Endometrial microvascular endothelial cells (primary cell): ENCODE results near the gene CUL2. TPM values are rescaled to one million over a fixed set of nuclear protein-coding genes. Genes with fewer than 3 reads are reported as not detected.

Source experiments
- in situ Hi-C: cut with HindIII; loops from 2 replicates; pipeline ENCODE4 v1.10.0; 2017; ENCODE audit warnings: low sequenced_read_pairs, low pct_unique_long_range_greater_than_20kb; ENCODE audit errors: inconsistent ontology term
- total RNA-seq: library from RNA; depleted of rRNA; stranded (reverse); fragments of >200 nt; gene quantifications from one replicate; pipeline ENCODE4 v1.2.3, GENCODE V29; 2015; ENCODE audit errors: inconsistent ontology term

CUL2 gene
- total RNA-seq, 1 donor from 2014 or later = 37.5 TPM

DNA sequence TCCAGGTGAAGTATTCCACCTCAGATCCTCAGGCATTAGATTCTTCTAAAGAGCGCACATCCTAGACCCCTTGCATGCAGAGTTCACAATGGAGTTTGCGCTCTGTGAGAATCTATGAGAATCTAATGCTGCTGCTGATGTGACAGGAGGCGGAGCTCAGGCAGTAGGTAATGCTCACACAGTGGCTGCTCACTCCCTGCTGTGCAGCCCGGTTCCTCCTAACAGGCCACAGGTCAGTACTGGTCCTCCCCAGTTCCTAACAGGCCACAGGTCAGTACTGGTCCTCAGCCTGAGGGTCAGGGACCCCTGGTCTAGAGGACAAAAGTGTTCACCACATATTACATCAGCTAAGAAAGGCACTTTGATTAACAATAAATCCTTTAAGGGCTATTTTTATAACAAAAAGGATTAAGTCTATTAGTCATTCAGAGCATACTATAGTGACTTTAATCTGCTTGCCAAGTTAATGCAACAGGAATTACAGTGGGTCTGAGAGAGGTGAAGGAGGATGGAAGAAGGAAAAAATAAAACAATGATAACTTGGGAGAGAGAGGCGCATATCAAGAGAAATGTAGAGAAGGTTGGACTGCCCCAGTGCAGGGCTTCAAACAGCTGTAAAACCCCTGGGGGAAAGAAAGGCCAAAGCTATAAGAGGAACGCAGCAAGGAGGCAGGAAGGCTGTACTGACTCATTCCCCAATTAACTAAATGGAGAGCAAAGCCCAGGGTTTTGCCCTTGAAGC lies 49.2 kb downstream of the CUL2 start:
- in situ Hi-C loops = no loop called here

DNA sequence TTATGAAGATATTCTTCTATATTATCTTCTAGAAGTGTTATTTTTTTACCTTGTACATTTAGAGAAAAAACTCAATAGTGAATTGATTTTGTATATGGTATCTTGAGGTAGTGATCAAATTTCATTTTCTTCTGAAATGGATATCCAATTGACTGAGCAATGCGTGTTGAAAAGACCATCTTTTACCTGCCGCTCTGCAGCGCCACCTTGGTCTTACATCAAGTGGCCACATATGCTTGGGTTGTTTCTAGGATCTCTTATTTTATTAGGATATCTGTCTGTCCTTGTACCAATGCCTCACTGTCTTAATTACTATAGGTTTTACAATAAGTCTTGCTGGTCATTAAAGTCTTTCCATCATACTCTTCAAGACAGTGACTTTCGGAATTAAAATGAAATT lies 53.0 kb downstream of the CUL2 start:
- in situ Hi-C loops = no loop called here

DNA sequence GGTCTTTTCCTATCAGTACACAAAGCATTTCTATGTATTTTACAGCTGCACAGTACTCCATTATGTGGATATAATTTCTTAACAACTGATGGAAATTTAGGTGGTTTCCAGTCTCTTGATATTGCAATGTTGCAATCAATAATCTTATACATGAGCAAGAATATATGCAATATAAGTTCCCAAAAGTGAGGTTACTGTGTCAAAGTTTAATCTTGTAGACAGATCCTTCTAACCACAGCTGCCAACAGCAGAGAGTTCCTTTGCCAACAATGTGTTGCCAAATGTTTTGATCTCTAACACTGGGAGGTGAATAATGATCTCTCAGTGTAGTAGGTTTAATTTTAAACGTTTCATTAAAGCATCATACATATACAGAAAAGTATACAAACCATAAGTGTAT lies 54.5 kb downstream of the CUL2 start:
- in situ Hi-C loops = no loop called here

DNA sequence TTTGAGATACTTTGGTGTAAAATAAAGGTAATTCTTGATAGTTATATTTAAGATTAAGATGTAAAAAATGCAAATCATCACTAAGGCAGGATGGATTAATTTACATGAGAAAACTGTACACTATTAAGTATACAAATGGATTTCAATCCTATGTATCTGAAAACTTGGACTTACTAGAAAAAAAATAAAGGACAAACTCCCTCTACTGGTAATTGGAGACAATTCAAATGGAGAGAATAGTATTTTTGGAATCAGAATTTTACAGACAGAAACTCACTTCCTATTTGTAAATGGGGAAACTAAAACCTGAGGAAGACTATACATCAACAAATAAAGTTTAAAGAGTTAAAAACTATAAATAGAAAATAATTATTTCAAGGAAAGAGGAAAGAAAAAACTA lies 62.6 kb downstream of the CUL2 start:
- in situ Hi-C loops = no loop called here

DNA sequence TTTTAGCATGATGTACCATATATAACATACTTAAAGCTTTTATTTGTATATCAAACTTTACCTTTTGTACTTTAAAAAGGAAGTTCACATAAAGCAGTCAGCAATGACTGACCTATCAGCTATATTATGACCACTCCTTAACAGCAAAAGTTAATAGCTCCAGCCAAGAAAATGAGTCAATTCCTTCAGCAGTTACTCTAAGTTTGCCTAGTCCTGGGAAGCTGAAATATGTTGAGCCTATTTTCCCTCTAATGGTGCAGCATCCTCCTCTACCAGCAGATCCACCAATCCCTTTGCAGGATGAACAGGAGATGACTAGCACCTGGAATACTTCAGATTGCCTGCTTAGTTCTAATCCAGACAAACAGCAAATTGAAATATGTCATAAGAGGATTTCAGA lies 64.2 kb downstream of the CUL2 start:
- in situ Hi-C loops = no loop called here

DNA sequence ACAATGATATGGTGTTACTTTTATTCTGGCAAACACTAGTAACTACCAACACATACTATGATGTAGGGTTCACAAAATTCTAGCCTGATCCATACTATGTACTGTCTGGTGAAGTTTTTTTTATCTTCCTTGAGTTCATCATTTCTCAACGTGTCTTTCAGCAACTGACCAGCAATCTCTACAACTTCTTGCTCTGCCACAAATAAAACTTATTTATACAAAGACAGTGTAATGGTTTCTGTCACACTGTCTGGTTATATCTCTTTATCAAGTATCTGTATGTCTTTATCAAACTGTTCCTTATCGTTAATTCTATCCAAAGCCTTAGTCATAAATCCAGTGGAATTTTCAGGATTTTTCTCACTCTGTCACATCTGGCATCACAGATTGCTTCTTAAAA lies 69.7 kb downstream of the CUL2 start:
- in situ Hi-C loops = no loop called here

DNA sequence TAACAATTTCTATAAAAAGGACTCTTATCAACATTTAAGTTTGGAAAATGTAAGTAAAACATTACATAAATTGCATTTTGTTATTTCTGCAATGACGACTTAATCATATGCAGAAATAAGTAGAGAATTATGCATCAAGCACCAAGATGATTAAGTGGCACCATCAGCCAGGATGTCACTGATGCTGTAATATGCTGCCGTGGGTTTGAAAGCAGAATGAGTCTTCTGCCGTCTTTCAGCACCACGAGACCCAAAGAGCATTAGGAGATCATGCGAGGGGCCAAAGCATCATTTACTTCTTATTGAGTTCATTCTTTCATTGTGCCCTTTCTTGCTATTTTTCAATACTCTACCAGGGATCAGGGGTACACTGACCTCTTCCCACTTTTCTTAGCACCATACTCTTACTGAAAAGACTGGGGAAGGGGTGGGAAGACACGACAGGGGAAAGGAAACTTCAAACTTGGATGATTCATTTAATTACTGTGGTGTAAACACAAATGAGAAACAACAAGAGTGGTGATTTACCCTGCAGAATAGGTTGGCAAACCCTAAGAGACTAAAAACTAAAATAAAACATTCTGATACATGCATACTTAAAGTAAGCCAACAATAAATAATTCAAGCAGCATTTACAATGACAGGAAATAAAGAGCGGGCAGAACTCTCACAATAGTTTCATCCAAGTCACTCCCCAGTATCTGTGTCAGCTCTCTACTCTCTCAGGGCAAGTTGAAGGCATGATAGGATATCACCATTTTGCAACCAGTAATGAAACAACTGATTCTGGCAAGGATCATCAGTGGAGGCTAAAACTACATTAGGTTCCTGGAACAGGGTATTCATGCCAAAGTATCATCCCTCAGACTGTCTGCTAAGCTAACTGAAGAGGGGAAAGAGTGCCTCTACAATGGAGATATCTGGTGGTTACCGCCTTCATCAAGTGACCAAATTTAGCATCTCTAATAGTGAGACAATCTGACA lies 70.8 kb downstream of the CUL2 start:
- in situ Hi-C loops = no loop called here

DNA sequence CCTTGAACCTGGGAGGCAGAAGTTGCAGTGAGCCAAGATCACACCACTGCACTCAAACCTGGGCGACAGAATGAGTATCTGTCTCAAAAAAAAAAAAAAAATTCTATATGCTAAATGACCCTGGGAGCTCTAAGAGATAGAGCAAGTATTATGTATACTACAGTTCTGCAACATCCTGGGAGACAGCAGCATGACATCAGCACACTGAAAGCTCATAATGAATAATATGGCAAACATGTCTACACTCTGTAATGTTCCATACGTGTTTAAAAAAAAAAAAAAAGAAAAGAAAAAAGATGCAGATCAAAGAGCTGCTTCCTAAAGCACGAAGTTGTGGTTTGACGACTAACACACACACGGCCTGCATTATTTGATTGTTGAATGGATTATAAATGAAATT lies 72.5 kb downstream of the CUL2 start:
- in situ Hi-C loops = no loop called here

DNA sequence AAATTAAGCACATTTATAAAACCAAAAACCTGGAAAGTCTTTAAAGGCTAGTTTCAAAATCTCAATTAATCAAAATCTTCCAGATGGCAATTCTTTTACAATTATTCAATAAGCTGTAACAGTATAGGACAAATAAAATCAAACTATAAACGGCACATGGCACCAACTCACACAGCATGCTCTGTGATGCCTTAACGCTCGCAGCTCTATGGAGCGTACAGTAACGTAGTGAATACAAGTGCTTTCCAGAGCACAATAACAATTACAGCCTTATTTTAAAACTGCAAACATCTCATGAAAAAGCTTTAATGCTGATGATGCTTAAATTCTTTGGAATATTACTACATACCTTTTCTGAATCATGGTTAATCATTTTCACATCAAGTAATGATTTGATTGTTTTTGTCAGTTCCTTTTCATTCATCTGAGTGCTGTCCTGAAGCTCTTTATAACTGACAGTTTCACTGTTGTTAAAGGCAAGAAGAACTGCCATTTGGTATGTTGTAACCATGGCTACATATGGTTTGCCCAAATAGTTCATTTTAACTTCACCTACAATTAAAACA lies 74.2 kb downstream of the CUL2 start:
- in situ Hi-C loops = no loop called here

DNA sequence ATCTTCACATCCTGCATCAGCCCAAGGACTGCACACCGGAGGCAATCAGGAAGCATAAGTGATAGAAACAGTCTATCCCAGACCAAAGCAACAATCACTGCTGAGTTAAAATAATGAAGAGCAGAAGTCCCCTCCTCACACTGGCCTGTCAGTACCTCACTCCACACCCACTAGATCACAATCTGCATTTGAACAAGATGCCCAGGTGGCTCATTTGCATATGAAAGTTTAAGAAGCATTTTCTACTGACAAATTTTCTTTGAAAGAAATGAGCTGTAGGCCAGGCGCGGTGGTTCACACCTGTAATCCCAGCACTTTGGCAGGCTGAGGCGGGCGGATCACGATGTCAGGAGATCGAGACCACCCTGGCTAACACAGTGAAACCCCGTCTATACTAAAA lies 77.4 kb downstream of the CUL2 start:
- in situ Hi-C loops = no loop called here

DNA sequence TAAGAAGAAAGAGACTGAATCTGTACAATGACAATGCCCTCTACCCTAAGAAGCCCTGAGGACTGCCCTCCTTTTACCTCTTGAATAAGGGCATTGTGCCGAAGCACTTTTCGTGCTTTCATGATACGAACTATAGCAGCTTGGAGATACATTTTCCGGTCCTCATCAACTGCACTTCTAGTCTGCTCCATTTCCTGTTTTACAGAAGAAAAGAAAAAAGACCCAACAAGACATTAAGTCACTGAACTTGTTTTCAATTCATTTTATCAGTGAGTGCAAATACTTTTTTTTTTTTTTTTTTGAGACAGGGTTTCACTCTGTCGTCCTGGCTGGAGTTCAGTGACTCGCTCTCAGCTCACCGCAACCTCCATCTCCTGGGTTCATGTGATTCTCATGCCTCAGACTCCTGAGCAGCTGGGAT lies 78.4 kb downstream of the CUL2 start:
- in situ Hi-C loops = no loop called here

DNA sequence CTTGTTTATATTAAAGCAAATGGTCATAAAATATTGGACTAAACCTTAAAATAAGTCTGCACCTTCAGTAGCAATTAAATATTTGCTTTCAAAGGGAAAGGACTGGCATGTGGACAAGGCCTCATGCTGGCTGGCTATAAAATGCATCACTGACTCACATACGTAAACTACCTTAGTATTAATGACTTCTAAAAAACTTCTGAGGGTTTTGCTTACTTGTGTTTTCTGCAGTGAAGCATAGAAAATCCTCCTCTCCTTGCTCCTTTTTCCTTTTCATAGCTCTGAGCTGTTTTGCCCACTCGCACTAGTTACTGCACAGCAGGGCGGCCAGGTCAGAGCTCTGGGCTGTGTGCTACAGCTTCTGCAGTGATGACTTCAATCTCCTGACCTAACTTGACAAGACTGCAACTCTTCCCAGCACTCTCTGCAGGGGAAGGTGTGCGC lies 82.3 kb downstream of the CUL2 start:
- in situ Hi-C loops = no loop called here

DNA sequence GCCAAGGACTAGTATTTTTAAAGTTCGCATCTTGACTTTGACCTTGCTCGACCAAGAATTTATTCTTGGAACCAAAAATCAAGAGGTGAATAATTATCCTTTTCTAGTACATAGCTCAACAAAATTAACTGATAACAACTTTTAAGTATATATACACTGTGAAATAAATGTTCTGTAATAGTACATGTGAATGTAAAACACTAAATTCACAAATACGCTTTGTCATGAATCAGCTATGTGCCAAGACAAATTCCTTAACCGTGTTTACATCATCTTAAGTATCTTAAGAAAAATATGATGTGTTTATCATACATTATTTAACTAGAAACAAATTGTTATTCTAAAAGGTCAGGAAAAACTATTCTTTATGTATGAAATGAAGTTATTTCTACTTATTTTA lies 83.3 kb downstream of the CUL2 start:
- in situ Hi-C loops = no loop called here

DNA sequence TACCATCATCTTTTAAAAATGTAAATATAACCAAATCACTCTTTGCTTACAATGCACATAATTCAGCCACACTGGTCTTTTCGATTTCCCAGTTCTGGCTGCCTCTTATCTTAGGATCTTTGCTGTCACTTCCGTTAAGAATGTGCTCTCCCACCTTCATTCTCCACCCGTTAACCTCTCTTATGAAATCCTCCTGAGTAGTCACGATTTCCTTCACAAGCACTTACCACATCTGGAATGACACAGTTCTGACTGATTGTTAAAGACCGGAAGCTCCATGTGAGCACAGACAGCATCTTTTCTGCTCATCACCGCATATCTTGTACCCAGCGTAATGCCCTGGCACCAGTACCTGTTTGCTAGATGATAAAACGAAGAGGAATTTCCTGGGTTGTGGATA lies 84.3 kb downstream of the CUL2 start:
- in situ Hi-C loops = no loop called here

DNA sequence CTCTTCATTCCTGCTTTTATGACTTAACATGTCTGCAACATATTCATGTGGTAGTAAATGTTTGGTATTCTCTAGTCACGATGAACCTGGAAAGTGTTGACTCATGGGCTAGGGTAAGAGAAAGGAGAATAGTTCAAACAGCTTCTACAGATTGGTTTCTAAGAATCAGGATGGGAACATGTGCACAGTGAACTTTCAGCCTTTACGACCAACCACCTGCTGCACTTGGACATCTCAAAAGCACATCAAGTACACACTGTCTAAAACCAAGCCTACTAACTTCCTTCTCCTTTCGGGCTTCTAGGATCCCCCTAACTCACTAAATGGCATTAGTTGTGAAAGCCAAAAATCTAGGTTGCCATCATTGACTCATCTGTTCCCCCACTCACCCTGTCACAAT lies 85.5 kb downstream of the CUL2 start:
- in situ Hi-C loops = no loop called here

DNA sequence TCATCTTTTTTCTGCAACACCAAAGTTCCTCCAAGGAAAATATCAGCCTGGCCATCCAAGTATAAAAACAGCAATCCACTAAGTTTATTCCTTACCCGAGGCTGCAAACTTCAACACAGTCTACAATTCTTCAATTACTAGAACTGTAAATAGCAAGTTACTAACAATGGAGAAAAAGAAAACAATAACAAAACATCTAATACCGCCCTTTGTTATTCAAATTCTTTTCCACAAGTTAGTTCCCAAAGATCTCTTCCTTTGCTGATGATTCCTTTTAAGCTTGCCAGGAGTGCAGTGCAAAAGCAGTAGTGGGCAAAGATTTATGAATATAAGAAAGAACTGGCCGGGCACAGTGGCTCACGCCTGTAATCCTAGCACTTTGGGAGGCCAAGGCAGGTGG lies 86.2 kb downstream of the CUL2 start:
- in situ Hi-C loops = no loop called here

DNA sequence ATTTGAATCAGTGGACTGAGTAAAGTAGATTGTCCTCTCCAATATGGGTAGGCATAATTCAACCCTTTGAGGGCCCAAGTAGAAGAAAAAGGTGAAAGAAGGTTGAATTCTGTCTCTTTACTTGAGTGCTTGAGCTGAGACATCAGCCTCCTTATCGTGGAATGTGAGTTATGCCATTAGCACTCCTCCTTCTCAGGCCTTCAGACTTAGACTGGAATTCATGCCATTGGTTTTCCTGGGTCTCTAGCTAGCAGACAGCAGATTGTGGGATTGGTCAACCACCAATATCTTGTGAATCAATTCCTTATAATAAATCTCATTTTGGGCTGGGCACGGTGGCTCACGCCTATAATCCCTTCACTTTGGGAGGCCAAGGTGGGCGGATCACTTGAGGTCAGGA lies 89.2 kb downstream of the CUL2 start:
- in situ Hi-C loops = no loop called here

DNA sequence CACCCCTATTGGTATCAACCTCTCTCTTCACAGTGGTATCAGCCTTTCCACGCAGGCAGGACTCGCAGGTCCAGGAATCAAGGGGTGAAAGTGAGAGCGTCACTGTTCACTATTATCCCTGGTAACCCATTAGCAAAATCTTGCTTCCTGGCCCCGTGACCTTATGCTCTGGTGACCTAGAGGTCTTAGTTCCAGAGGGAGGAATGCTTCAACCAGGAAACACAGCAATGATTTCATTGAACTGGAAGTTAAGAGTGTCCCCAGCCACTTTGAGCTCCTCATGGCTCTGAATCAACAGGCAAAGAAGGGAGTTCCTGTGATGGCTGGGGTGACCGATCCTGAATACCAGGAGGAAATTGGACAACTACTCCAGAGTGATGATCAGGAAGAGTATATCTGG lies 90.6 kb downstream of the CUL2 start:
- in situ Hi-C loops = no loop called here

DNA sequence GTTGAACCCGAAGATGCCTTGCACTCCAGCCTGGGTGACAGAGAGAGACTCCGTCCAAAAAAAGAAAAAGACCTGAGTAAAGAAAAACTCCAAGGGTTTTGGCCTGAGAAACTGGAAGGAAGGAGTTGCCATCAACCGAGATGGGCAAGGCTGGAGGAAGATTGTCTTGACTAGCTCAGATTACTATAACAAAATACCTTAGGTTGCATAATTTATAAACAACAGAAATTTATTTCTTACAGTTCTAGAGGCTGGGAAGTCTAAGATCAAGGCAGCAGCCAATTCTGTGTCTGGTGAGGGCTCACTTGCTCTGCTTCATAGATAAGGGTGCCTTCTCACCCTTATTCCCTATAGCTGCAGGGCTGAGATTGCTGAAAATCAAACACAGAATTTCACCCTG lies 91.2 kb downstream of the CUL2 start:
- in situ Hi-C loops = no loop called here

DNA sequence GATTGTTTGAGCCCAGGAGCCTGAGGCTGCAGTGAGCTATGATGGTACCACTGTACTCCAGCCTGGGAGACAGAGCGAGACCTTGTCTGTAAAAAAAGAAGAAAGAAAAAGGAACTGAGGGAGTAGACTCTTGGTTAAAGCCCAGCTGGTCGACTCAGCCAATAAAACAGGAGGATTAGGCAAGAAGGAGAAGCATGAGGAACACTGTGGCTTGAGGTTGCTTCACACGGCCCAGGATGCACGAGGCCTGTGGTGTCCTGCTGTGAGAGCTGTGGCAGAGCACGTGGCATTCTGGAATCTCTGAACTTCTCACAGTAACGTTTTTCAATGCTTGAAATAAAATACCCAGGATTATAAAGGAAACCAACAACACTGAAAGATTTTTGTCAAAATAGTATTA lies 93.3 kb downstream of the CUL2 start:
- in situ Hi-C loops = no loop called here
